ENCODE measurements around the gene RIPPLY2.
"Not testable (repeated sequence)": the region's sequence is repeated elsewhere in the genome, so short reads cannot be mapped to it uniquely, and the experiment has no call there.

The RIPPLY2 gene

GRCh38 chr6:83860359-83860755 is 7.2 kb downstream of the RIPPLY2 start:
- no peak for DNase-seq (ENCODE audit: low read depth in 2 of 2)

GRCh38 chr6:83860782-83861495 is 7.8 kb downstream of the RIPPLY2 start:
- DNase-seq (ENCODE audit: low read depth in 2 of 2), result no peak

GRCh38 chr6:83862776-83863471 is 9.8 kb downstream of the RIPPLY2 start:
- no peak for DNase-seq (ENCODE audit: low read depth in 2 of 2)

GRCh38 chr6:83867043-83867442 is 13.9 kb downstream of the RIPPLY2 start:
- DNase-seq (ENCODE audit: low read depth in 2 of 2), result no peak

GRCh38 chr6:83867527-83868161 is 14.5 kb downstream of the RIPPLY2 start:
- DNase-seq (ENCODE audit: low read depth in 2 of 2), result no peak

- DNase-seq (ENCODE audit: low read depth in 2 of 2), result no peak
Observed at GRCh38 chr6:83868639-83869038, 15.5 kb downstream of the RIPPLY2 start.

GRCh38 chr6:83870649-83871048 is 17.5 kb downstream of the RIPPLY2 start:
- DNase-seq (ENCODE audit: low read depth in 2 of 2), result no peak

- no peak for DNase-seq (ENCODE audit: low read depth in 2 of 2)
Observed at GRCh38 chr6:83872386-83873118, 19.4 kb downstream of the RIPPLY2 start.

- DNase-seq (ENCODE audit: low read depth in 2 of 2), result no peak
Observed at GRCh38 chr6:83873869-83874268, 20.7 kb downstream of the RIPPLY2 start.

- DNase-seq (ENCODE audit: low read depth in 2 of 2), result no peak
Observed at GRCh38 chr6:83875843-83876242, 22.7 kb downstream of the RIPPLY2 start.

- DNase-seq (ENCODE audit: low read depth in 2 of 2), result no peak
Observed at GRCh38 chr6:83878902-83879644, 25.9 kb downstream of the RIPPLY2 start.

- DNase-seq (ENCODE audit: low read depth in 2 of 2), result no peak
Observed at GRCh38 chr6:83879746-83880145, 26.6 kb downstream of the RIPPLY2 start.

- DNase-seq (ENCODE audit: low read depth in 2 of 2), result no peak
Observed at GRCh38 chr6:83883240-83883639, 30.1 kb downstream of the RIPPLY2 start.

- DNase-seq (ENCODE audit: low read depth in 2 of 2), result no peak
Observed at GRCh38 chr6:83884523-83884922, 31.4 kb downstream of the RIPPLY2 start.

GRCh38 chr6:83885984-83886383 is 32.8 kb downstream of the RIPPLY2 start:
- no peak for DNase-seq (ENCODE audit: low read depth in 2 of 2)

GRCh38 chr6:83889621-83890020 is 36.5 kb downstream of the RIPPLY2 start:
- no peak for DNase-seq (ENCODE audit: low read depth in 2 of 2)

GRCh38 chr6:83890520-83890919 is 37.4 kb downstream of the RIPPLY2 start:
- no peak for DNase-seq (ENCODE audit: low read depth in 2 of 2)

- no peak for DNase-seq (ENCODE audit: low read depth in 2 of 2)
Observed at GRCh38 chr6:83891586-83891985, 38.4 kb downstream of the RIPPLY2 start.

- DNase-seq (ENCODE audit: low read depth in 2 of 2), result no peak
Observed at GRCh38 chr6:83893024-83893423, 39.9 kb downstream of the RIPPLY2 start.

GRCh38 chr6:83897094-83897493 is 43.9 kb downstream of the RIPPLY2 start:
- not testable (repeated sequence) for DNase-seq (ENCODE audit: low read depth in 2 of 2)

- no peak for DNase-seq (ENCODE audit: low read depth in 2 of 2)
Observed at GRCh38 chr6:83901624-83902023, 48.5 kb downstream of the RIPPLY2 start.

- DNase-seq (ENCODE audit: low read depth in 2 of 2), result no peak
Observed at GRCh38 chr6:83904395-83904794, 51.2 kb downstream of the RIPPLY2 start.

All from activated CD4-positive, alpha-beta T cell treated with anti-CD3 and anti-CD28 coated beads for 24 hours (primary cell).